ENCODE results near the gene GPATCH2. TPM values are rescaled to one million over a fixed set of nuclear protein-coding genes. Genes with fewer than 3 reads are reported as not detected.

The GPATCH2 gene
- 1 to 10 TPM; 6.0 to 6.6 TPM for total RNA-seq

DNA sequence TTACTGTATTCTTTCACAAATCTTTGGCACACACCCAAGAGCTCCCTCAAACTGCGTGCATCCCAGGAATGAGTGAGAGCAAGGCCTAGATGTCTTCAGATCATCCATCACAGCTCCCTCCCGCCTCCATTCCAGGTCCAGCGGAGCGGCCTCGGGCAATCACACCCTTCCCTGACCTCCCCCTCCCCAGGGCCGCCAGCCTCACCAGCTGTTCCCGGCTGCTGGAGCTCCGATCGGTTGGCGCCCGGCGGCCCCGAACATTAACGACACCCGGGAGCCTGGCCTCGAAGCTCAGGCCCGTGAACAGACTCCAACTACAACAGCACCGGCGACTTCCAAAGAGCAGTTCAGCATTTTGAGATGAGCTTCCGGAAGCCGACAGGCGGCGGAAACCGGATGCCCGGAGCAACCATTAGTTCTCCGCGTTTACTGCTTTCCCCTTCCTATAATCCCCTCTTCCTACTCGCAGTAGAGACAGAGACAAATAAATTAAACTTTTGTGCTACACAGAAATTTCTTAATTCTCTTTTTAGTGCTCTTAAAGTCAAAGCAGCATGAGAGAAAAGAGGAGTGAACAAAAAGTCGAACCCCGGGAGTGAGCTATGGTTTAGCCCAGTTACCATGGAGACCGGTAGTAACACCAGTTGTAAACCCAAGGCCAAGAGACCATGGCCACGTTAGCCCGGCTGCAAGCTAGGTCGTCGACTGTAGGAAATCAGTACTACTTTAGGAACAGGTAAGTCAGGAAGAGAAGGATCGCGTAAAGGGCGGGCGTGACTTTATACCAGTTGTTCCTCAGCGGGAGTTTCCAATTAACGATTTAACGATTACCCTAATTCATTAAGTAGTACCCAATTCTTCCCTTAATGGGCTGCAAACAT, at the start of gene GPATCH2, which contains the start of gene SPATA17:
GPATCH2 (minus strand) TSS at position 380 of the 881 bp plus-strand sequence; CDS start at position 261, 119 bp downstream.
SPATA17 (plus strand) TSS at position 634 of the 881 bp plus-strand sequence; CDS start at position 669, 35 bp downstream.
- no peaks in the 10 kb centered on the region for H3K9me3 Mint-ChIP-seq
- H3K36me3 Mint-ChIP-seq (ENCODE audit: low read depth), result no peaks in the 10 kb centered on the region
- peak within 1 kb of the TSS; percentile 82 for H3K4me3 Mint-ChIP-seq
- peak within 1 kb of the TSS; percentile 100 for H3K27ac Mint-ChIP-seq
- H3K4me1 Mint-ChIP-seq (ENCODE audit: low read depth), result peaks cover 33% of the 10 kb centered on the region
- CTCF ChIA-PET, result interaction anchor here (1.0 to 1.4 kb wide), 4 partner anchors 9 to 30 kb away, joined by 3 to 4 read pairs (median 3); no protein-coding TSS in a partner anchor
- peak; percentile 81 for DNase-seq
- peak; percentile 88 for ATAC-seq
- POLR2A ChIA-PET, result interaction anchor here (0.6 to 1.4 kb wide), 6 partner anchors 9 to 148 kb away, joined by 3 to 11 read pairs (median 3); no protein-coding TSS in a partner anchor
- H3K27me3 Mint-ChIP-seq, result no peaks in the 10 kb centered on the region
- intact Hi-C loops (cut with micrococcal nuclease), result loop anchor here (10.0 kb wide), 1 partner anchor 654 kb away; the partner anchor contains the start of gene RRP15
- TF ChIP-seq, protein P1, sequence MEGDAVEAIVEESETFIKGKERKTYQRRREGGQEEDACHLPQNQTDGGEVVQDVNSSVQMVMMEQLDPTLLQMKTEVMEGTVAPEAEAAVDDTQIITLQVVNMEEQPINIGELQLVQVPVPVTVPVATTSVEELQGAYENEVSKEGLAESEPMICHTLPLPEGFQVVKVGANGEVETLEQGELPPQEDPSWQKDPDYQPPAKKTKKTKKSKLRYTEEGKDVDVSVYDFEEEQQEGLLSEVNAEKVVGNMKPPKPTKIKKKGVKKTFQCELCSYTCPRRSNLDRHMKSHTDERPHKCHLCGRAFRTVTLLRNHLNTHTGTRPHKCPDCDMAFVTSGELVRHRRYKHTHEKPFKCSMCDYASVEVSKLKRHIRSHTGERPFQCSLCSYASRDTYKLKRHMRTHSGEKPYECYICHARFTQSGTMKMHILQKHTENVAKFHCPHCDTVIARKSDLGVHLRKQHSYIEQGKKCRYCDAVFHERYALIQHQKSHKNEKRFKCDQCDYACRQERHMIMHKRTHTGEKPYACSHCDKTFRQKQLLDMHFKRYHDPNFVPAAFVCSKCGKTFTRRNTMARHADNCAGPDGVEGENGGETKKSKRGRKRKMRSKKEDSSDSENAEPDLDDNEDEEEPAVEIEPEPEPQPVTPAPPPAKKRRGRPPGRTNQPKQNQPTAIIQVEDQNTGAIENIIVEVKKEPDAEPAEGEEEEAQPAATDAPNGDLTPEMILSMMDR (IDR thresholded peaks at IDR 0.05), result no peak

DNA sequence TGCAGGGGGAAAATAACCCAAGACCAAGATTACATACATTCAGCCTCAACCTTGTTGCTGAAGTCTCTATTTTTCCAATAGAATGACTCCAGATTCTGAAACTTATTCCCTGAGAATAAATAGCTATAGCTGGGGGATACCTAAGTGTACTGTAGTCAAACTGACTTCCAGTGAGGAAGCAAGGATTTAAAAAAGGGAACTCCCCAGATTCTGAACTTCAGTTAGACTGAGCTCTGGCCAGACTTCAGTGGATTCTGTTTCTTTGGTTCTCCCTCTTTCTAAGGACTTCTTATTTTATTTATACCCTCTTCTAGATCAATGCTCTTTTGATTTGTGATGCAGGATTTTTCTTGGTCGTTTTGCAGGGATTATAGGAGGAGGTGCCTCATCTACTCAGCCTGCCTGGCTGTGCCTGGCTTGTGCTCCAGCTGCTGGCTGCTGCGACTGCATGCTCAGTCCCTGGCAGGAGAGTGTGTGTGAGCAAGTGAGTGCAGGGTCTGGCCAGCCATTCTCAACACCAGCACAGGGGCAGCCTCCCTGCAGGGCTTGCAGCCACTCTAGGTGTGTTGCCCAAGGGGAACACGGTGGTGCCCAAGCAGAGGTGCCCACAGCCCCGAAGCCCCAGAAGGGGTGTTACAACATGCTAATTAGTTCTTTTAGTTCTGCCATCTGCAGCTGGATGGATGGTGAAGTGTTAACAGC, 43.3 kb upstream of the GPATCH2 start:
- DNase-seq (no peak), ATAC-seq (no peak)
- Mint-ChIP-seq H3K27me3 (peaks cover 11% of the 10 kb centered on the region), H3K4me1 (ENCODE audit: low read depth) (no peaks in the 10 kb centered on the region), H3K4me3 (no peak overlapping the region), H3K36me3 (ENCODE audit: low read depth) (no peaks in the 10 kb centered on the region), H3K27ac (no peak overlapping the region), H3K9me3 (no peaks in the 10 kb centered on the region)
- CTCF ChIA-PET, result interaction anchor here (1.4 kb wide), 1 partner anchor 13 kb away, joined by 5 read pairs; no protein-coding TSS in a partner anchor
- POLR2A ChIA-PET, result no interaction called here
- TF ChIP-seq, protein P1 (IDR thresholded peaks at IDR 0.05), result no peak
- intact Hi-C loops (cut with micrococcal nuclease), result no loop called here

DNA sequence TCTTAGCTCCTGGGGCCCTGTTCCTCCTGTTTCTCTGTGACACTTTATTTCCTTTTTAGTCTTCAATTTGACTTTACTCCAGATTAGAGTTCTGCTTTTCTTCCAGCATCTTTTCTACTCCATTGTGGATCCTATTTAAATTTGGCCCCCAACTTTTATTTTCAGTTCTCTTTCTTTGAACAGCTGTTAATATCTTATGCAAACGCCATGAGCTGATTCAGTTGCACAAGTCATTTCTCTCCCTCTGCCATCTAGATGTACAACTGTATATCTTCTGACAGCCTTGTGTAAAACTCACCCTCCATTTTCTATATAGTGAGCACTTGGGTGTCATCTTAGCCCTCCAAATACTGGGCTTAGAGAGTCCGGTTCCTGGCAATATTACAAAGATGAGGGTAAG, 42.5 kb upstream of the GPATCH2 start:
- CTCF ChIA-PET, result interaction anchor here (1.4 kb wide), 1 partner anchor 13 kb away, joined by 5 read pairs; no protein-coding TSS in a partner anchor
- H3K4me1 Mint-ChIP-seq (ENCODE audit: low read depth), result no peaks in the 10 kb centered on the region
- intact Hi-C loops (cut with micrococcal nuclease), result no loop called here
- DNase-seq, result no peak
- no peak overlapping the region for H3K27ac Mint-ChIP-seq
- H3K36me3 Mint-ChIP-seq (ENCODE audit: low read depth), result no peaks in the 10 kb centered on the region
- ATAC-seq, result no peak
- POLR2A ChIA-PET, result no interaction called here
- TF ChIP-seq, protein P1 (IDR thresholded peaks at IDR 0.05), result no peak
- H3K27me3 Mint-ChIP-seq, result peaks cover 11% of the 10 kb centered on the region
- no peak overlapping the region for H3K4me3 Mint-ChIP-seq
- H3K9me3 Mint-ChIP-seq, result no peaks in the 10 kb centered on the region

DNA sequence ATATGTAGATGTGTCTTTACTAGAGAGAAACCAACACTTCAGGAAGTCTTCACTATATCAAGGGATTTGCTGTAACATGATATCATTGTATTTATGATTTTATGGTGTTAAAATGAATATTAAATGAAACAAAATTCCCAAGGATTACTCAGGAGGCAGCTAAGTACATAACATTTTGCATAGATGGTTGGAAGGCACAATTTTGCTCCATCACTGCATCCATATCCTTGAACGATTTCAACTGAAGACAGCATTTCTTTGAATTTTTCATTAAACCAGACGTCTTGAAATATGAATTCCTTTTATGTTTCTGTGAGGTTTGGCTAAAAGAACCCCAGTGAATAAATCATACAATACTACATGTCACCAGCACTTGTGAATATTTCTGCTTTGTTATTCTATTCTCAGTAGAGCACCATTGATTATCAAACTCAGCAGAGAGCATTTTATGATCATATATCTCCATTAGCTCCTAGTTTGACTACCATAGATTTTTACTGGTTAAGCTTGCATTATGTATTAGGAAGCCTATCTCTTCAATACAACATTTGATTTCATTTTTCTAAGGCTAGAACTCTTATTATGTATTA, 37.6 kb upstream of the GPATCH2 start:
- CTCF ChIA-PET, result no interaction called here
- no peaks in the 10 kb centered on the region for H3K4me1 Mint-ChIP-seq (ENCODE audit: low read depth)
- ATAC-seq, result no peak
- no peak overlapping the region for H3K27ac Mint-ChIP-seq
- H3K9me3 Mint-ChIP-seq, result no peaks in the 10 kb centered on the region
- intact Hi-C loops (cut with micrococcal nuclease), result no loop called here
- TF ChIP-seq, protein P1 (IDR thresholded peaks at IDR 0.05), result no peak
- H3K36me3 Mint-ChIP-seq (ENCODE audit: low read depth), result no peaks in the 10 kb centered on the region
- DNase-seq, result no peak
- H3K4me3 Mint-ChIP-seq, result no peak overlapping the region
- POLR2A ChIA-PET, result no interaction called here
- H3K27me3 Mint-ChIP-seq, result peaks cover 11% of the 10 kb centered on the region
